ENCODE data around the gene TPM1. TPM values are rescaled to one million over a fixed set of nuclear protein-coding genes. Genes with fewer than 3 reads are reported as not detected.

Gene TPM1
- total and polyA plus RNA-seq, 2 donors (not counting 1 experiment from before 2014, with no cell fraction given) = 5.5 to 20.3 TPM

DNA sequence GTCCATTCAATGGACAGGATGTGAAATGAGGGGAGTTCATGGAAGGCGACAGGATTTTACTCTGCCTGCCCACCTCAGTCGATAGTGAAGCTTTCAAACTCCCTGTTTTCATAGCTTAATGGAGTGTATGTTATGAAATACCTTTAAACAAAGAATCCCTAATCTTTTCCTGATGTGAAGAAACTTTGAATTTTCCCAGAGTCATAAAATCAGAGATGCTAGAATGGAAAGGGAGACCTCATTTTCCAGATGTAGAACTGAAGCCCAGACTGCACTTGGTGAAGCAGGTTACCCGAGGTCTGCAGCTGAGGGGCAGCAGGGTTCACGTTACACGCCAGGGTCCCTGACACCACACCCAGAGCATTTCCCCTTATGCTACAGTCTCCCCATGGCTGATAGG is 44.4 kb downstream of the TPM1 start:
- no peak overlapping the region for H3K27ac Mint-ChIP-seq
- Histone ChIP-seq H3K4me3 (ENCODE audit: control extremely low read depth in 1 of 5, extremely low read depth in 1 of 5, insufficient read depth in 1 of 5, low read depth in 2 of 5, low read length in 4 of 5) (no peak overlapping the region), H3K9ac (ENCODE audit: low read length) (no peak overlapping the region), H2AFZ (ENCODE audit: insufficient read depth, low read depth, low read length, poor library complexity, severe bottlenecking) (no peak overlapping the region), H3K27me3 (replicated peaks in 1 of 4; ENCODE audit: control extremely low read depth in 1 of 4, control insufficient read depth in 3 of 4, insufficient read depth in 4 of 4, low read length in 3 of 4) (peaks cover 0 to 2% (median 0%) of the 10 kb centered on the region in 4 experiments), H4K20me1 (ENCODE audit: control insufficient read depth, insufficient read depth, low read length, poor library complexity, severe bottlenecking) (no peaks in the 10 kb centered on the region), H3K4me2 (replicated peaks; ENCODE audit: low read depth, low read length, poor library complexity, severe bottlenecking) (no peak overlapping the region), H3K79me2 (ENCODE audit: control insufficient read depth, insufficient read depth, low read length) (no peaks in the 10 kb centered on the region), H3K9me3 (ENCODE audit: control extremely low read depth in 1 of 3, control insufficient read depth in 2 of 3, insufficient read depth in 1 of 3, low read length in 2 of 3) (no peaks in the 10 kb centered on the region), H3K4me1 (ENCODE audit: control insufficient read depth in 2 of 2, insufficient read depth in 2 of 2, low read length in 2 of 2) (no peaks in the 10 kb centered on the region), H3K36me3 (replicated peaks in 1 of 2; ENCODE audit: control extremely low read depth in 1 of 2, control insufficient read depth in 1 of 2, extremely low read depth in 1 of 2, insufficient read depth in 2 of 2, low read length in 1 of 2) (no peaks in the 10 kb centered on the region), H3K27ac (ENCODE audit: low read length in 2 of 2) (no peak overlapping the region)
- CTCF ChIA-PET = interaction anchor here (0.7 kb wide), 1 partner anchor 13 kb away, joined by 3 read pairs; no protein-coding TSS in a partner anchor
- no peak overlapping the region for H3K4me3 Mint-ChIP-seq
- intact Hi-C loops (cut with micrococcal nuclease) = no loop called here
- no CpG with 5 or more reads among the region's 5 CpGs for WGBS (ENCODE audit: insufficient coverage)
- no peaks in the 10 kb centered on the region for H3K27me3 Mint-ChIP-seq
- ATAC-seq (ENCODE audit: low read depth) (no peak), DNase-seq (no peak)
- TF ChIP-seq, protein P1, sequence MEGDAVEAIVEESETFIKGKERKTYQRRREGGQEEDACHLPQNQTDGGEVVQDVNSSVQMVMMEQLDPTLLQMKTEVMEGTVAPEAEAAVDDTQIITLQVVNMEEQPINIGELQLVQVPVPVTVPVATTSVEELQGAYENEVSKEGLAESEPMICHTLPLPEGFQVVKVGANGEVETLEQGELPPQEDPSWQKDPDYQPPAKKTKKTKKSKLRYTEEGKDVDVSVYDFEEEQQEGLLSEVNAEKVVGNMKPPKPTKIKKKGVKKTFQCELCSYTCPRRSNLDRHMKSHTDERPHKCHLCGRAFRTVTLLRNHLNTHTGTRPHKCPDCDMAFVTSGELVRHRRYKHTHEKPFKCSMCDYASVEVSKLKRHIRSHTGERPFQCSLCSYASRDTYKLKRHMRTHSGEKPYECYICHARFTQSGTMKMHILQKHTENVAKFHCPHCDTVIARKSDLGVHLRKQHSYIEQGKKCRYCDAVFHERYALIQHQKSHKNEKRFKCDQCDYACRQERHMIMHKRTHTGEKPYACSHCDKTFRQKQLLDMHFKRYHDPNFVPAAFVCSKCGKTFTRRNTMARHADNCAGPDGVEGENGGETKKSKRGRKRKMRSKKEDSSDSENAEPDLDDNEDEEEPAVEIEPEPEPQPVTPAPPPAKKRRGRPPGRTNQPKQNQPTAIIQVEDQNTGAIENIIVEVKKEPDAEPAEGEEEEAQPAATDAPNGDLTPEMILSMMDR (IDR thresholded peaks at IDR 0.05) = no peak
- TF ChIP-seq EZH2 (IDR thresholded peaks at IDR 0.05; ENCODE audit: borderline replicate concordance, insufficient read depth, low read depth, low read length, poor library complexity, severe bottlenecking) = no peak
- no peaks in the 10 kb centered on the region for H3K4me1 Mint-ChIP-seq
- no peaks in the 10 kb centered on the region for H3K9me3 Mint-ChIP-seq (ENCODE audit: insufficient read depth)
- POLR2A ChIA-PET = no interaction called here

DNA sequence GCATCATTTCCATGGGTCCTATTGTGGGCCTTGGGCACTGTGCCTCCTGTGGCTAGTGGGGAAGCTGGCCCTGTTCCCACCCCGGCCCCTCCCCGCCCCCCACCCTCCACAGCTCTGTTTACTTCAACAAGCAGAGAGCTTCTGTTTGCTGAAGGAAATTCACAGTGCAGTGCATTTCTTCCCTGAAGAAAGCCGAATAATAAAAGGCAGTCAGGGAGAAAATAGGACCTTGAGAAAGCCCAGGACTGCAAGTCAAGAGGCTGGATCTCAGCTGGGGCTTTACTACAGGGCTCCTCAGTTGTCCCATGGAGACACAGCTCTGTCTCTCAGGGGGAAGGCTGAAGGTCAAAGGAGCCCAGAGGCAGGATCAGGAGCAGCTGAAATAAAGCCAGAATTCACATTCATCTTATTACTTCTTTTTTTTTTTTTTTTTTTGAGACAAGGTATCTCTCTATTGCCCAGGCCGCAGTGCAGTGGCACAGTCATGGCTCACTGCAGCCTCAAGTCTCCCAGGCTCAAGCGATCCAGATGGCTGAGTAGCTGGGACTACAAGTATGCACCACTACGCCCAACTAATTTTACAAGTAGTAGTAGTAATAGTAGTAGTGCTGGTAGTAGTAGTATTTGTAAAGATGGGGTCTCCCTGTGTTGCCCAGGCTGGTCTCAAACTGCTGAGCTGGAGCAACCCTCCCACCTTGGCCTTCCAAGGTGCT is 46.1 kb downstream of the TPM1 start:
- intact Hi-C loops (cut with micrococcal nuclease) = no loop called here
- Histone ChIP-seq H3K36me3 (replicated peaks in 1 of 2; ENCODE audit: control extremely low read depth in 1 of 2, control insufficient read depth in 1 of 2, extremely low read depth in 1 of 2, insufficient read depth in 2 of 2, low read length in 1 of 2) (no peaks in the 10 kb centered on the region), H3K9me3 (ENCODE audit: control extremely low read depth in 1 of 3, control insufficient read depth in 2 of 3, insufficient read depth in 1 of 3, low read length in 2 of 3) (no peaks in the 10 kb centered on the region), H3K27me3 (replicated peaks in 1 of 4; ENCODE audit: control extremely low read depth in 1 of 4, control insufficient read depth in 3 of 4, insufficient read depth in 4 of 4, low read length in 3 of 4) (peaks cover 0 to 2% (median 0%) of the 10 kb centered on the region in 4 experiments), H2AFZ (ENCODE audit: insufficient read depth, low read depth, low read length, poor library complexity, severe bottlenecking) (no peak overlapping the region), H3K79me2 (ENCODE audit: control insufficient read depth, insufficient read depth, low read length) (no peaks in the 10 kb centered on the region), H3K4me3 (ENCODE audit: control extremely low read depth in 1 of 5, extremely low read depth in 1 of 5, insufficient read depth in 1 of 5, low read depth in 2 of 5, low read length in 4 of 5) (no peak overlapping the region), H3K9ac (ENCODE audit: low read length) (no peak overlapping the region), H3K4me2 (replicated peaks; ENCODE audit: low read depth, low read length, poor library complexity, severe bottlenecking) (no peak overlapping the region), H4K20me1 (ENCODE audit: control insufficient read depth, insufficient read depth, low read length, poor library complexity, severe bottlenecking) (no peaks in the 10 kb centered on the region), H3K4me1 (ENCODE audit: control insufficient read depth in 2 of 2, insufficient read depth in 2 of 2, low read length in 2 of 2) (peaks cover 0 to 3% of the 10 kb centered on the region in 2 donors), H3K27ac (ENCODE audit: low read length in 2 of 2) (no peak overlapping the region)
- POLR2A ChIA-PET = no interaction called here
- DNase-seq (no peak), ATAC-seq (ENCODE audit: low read depth) (no peak)
- H3K27ac Mint-ChIP-seq = no peak overlapping the region
- H3K9me3 Mint-ChIP-seq (ENCODE audit: insufficient read depth) = no peaks in the 10 kb centered on the region
- no peak for TF ChIP-seq EZH2 (IDR thresholded peaks at IDR 0.05; ENCODE audit: borderline replicate concordance, insufficient read depth, low read depth, low read length, poor library complexity, severe bottlenecking)
- TF ChIP-seq, protein P1 (IDR thresholded peaks at IDR 0.05) = no peak
- H3K4me3 Mint-ChIP-seq = no peak overlapping the region
- H3K4me1 Mint-ChIP-seq = peaks cover under 1% of the 10 kb centered on the region
- 63% methylated on average over 1 of the region's 6 CpGs for WGBS (ENCODE audit: insufficient coverage)
- no peaks in the 10 kb centered on the region for H3K27me3 Mint-ChIP-seq
- CTCF ChIA-PET = interaction anchor here (0.6 to 8.3 kb wide), 4 partner anchors 9 to 41 kb away, joined by 3 to 67 read pairs (median 4); no protein-coding TSS in a partner anchor

Data from B cell (primary cell).